CD14-positive monocyte (primary cell): ENCODE results near the gene DBNDD2. TPM values are rescaled to one million over a fixed set of nuclear protein-coding genes. Genes with fewer than 3 reads are reported as not detected.

Experiments used
- DNase-seq, 3 donors: peaks; one replicate each; pipeline ENCODE4 v3.0.0-alpha.2; 2011 to 2022
- H2AFZ ChIP-seq: 2 replicates; pipeline ENCODE4 v1.6.0; 2012; ENCODE audit warnings: mild to moderate bottlenecking, low read depth, low read length, inconsistent platforms; ENCODE audit not compliant: insufficient read depth, poor library complexity, severe bottlenecking
- H3K27ac ChIP-seq, 2 donors: 1 replicate in 1 of 2; 2 replicates in 1 of 2; pipeline ENCODE4 v1.5.1; 2012 to 2013; ENCODE audit warnings: low read length in 2 of 2, control low read depth in 1 of 2, inconsistent platforms in 1 of 2, low read depth in 1 of 2, mild to moderate bottlenecking in 1 of 2
- H3K27me3 ChIP-seq, 2 donors: one replicate each; pipeline versions ENCODE4 v1.6.0 to v1.6.1; 2011 to 2013; ENCODE audit warnings: low read length in 2 of 2; ENCODE audit not compliant: control insufficient read depth in 2 of 2, insufficient read depth in 2 of 2
- H3K36me3 ChIP-seq, 2 donors: replicated peaks in 1 of 2; 1 replicate in 1 of 2; 2 replicates in 1 of 2; pipeline versions ENCODE4 v1.5.1 to v1.6.1; 2012 to 2013; ENCODE audit warnings: low read length in 2 of 2, control low read depth in 1 of 2, inconsistent platforms in 1 of 2, mild to moderate bottlenecking in 1 of 2; ENCODE audit not compliant: insufficient read depth in 2 of 2, control insufficient read depth in 1 of 2
- H3K4me1 ChIP-seq, 2 donors: 1 replicate in 1 of 2; 2 replicates in 1 of 2; pipeline versions ENCODE4 v1.5.1 to v1.6.1; 2012 to 2013; ENCODE audit warnings: low read length in 2 of 2, control low read depth in 1 of 2, inconsistent platforms in 1 of 2, mild to moderate bottlenecking in 1 of 2, moderate library complexity in 1 of 2; ENCODE audit not compliant: insufficient read depth in 2 of 2, control insufficient read depth in 1 of 2
- H3K4me2 ChIP-seq: replicated peaks from 2 replicates; pipeline ENCODE3; 2012; ENCODE audit warnings: low read length, moderate library complexity, mild to moderate bottlenecking; ENCODE audit not compliant: poor library complexity, severe bottlenecking; ENCODE audit errors: extremely low read depth
- H3K4me3 ChIP-seq, 3 experiments: fragments of 200-600 bp in 1 of 3; sonication (generic) in 1 of 3; replicated peaks in 1 of 3; 1 replicate in 2 of 3; 2 replicates in 1 of 3; pipeline ENCODE4 v1.5.1; 2011 to 2013; ENCODE audit warnings: low read length in 3 of 3, mild to moderate bottlenecking in 3 of 3, control low read depth in 2 of 3, low read depth in 2 of 3, inconsistent platforms in 1 of 3, moderate library complexity in 1 of 3
- H3K79me2 ChIP-seq: 2 replicates; pipeline ENCODE4 v1.6.0; 2012; ENCODE audit warnings: mild to moderate bottlenecking, control low read depth, inconsistent platforms, low read length, moderate library complexity; ENCODE audit not compliant: insufficient read depth
- H3K9ac ChIP-seq: 2 replicates; pipeline ENCODE4 v1.6.0; 2017; ENCODE audit warnings: low read length, mild to moderate bottlenecking; ENCODE audit not compliant: insufficient read depth, poor library complexity, severe bottlenecking
- H3K9me3 ChIP-seq, 2 donors: replicated peaks in 1 of 2; 1 replicate in 1 of 2; 2 replicates in 1 of 2; pipeline versions ENCODE4 v1.5.1 to v1.6.1; 2012 to 2013; ENCODE audit warnings: low read length in 2 of 2, control low read depth in 1 of 2; ENCODE audit not compliant: control insufficient read depth in 1 of 2, insufficient read depth in 1 of 2
- H4K20me1 ChIP-seq: 2 replicates; pipeline ENCODE4 v1.6.0; 2012; ENCODE audit warnings: mild to moderate bottlenecking, low read length, control low read depth, moderate library complexity; ENCODE audit not compliant: insufficient read depth
- H3K27ac Mint-ChIP-seq, 7 donors: one replicate each; pipeline ENCODE4 v1.8.0; 2020; ENCODE audit warnings: mild to moderate bottlenecking in 7 of 7, mixed read lengths in 7 of 7, moderate library complexity in 6 of 7, inconsistent platforms in 2 of 7
- H3K27me3 Mint-ChIP-seq, 3 donors: one replicate each; pipeline ENCODE4 v1.8.0; 2021 to 2022; ENCODE audit warnings: low read depth in 3 of 3, mild to moderate bottlenecking in 3 of 3, mixed read lengths in 3 of 3, moderate library complexity in 3 of 3, inconsistent platforms in 1 of 3
- H3K36me3 Mint-ChIP-seq, 2 donors: one replicate each; pipeline ENCODE4 v1.8.0; 2020; ENCODE audit warnings: mixed read lengths in 2 of 2, inconsistent platforms in 1 of 2, mild to moderate bottlenecking in 1 of 2
- H3K4me1 Mint-ChIP-seq: one replicate; pipeline ENCODE4 v1.8.0; 2020; ENCODE audit warnings: mild to moderate bottlenecking, mixed read lengths
- H3K4me3 Mint-ChIP-seq, 2 donors: one replicate each; pipeline ENCODE4 v1.8.0; 2020; ENCODE audit warnings: mild to moderate bottlenecking in 2 of 2, mixed read lengths in 2 of 2, moderate library complexity in 1 of 2
- H3K9me3 Mint-ChIP-seq, 7 donors: one replicate each; pipeline ENCODE4 v1.8.0; 2020 to 2022; ENCODE audit warnings: mixed read lengths in 7 of 7, mild to moderate bottlenecking in 6 of 7, moderate library complexity in 6 of 7, inconsistent platforms in 2 of 7
- CTCF ChIP-seq: fragments of 200-600 bp; IDR thresholded peaks from one replicate; pipeline ENCODE4 v1.8.0; 2022; ENCODE audit warnings: antibody characterized with exemption, mild to moderate bottlenecking
- WGBS: methylation state at CpG from one replicate; pipeline ENCODE4 v1.1.5; 2013; ENCODE audit warnings: missing lambda C conversion rate; ENCODE audit not compliant: insufficient coverage; 5-methylcytosine and 5-hydroxymethylcytosine counted together
- intact Hi-C, 2 donors: fragments of 100-400 bp; cut with micrococcal nuclease; formaldehyde crosslinking; loops; one replicate each; pipeline versions ENCODE4 v1.15.0 to v1.15.1; 2023
- polyA plus RNA-seq, 3 donors: library from polyadenylated mRNA; depleted of rRNA in 1 of 3; unstranded in 2 of 3; stranded (reverse) in 1 of 3; fragments of 300-500 nt in 2 of 3; fragments of >200 nt in 1 of 3; fragmentation: Illumina TruSeq in 2 of 3; gene quantifications; 1 replicate in 2 of 3; 2 replicates in 1 of 3; pipeline ENCODE4 v1.2.3, GENCODE V29; 2012 to 2021
- small RNA-seq: library from RNA; depleted of rRNA; stranded (forward); fragments of <200 nt; gene quantifications from one replicate; pipeline ENCODE3, GENCODE V24; 2012; ENCODE audit warnings: low read depth; ENCODE audit not compliant: insufficient read length

The DBNDD2 gene
- polyA plus RNA-seq, 3 donors = 15.6 to 22.1 (median 21.9) TPM

GRCh38 chr20:45456632-45457031, 48.5 kb downstream of the DBNDD2 start:
- no peak overlapping the region for H3K27ac ChIP-seq
- H3K27me3 Mint-ChIP-seq = peaks cover 1 to 6% (median 3%) of the 10 kb centered on the region in 3 donors

GRCh38 chr20:45459606-45460005, 51.5 kb downstream of the DBNDD2 start:
- Histone ChIP-seq H3K36me3 (no peaks in the 10 kb centered on the region), H3K27me3 (no peaks in the 10 kb centered on the region), H3K4me2 (no peak overlapping the region), H3K4me1 (no peaks in the 10 kb centered on the region), H3K4me3 (no peak overlapping the region), H2AFZ (no peak overlapping the region), H3K9me3 (no peaks in the 10 kb centered on the region), H3K9ac (no peak overlapping the region), H3K79me2 (no peaks in the 10 kb centered on the region), H4K20me1 (no peaks in the 10 kb centered on the region), H3K27ac (no peak overlapping the region)
- no peak overlapping the region for H3K27ac Mint-ChIP-seq
- H3K27me3 Mint-ChIP-seq = peaks cover 0 to 1% (median 0%) of the 10 kb centered on the region in 3 donors
- 50% methylated on average over 1 of the region's 5 CpGs for WGBS
- intact Hi-C loops = no loop called here
- no peak for DNase-seq
- H3K4me1 Mint-ChIP-seq = no peaks in the 10 kb centered on the region
- no peaks in the 10 kb centered on the region for H3K9me3 Mint-ChIP-seq
- H3K4me3 Mint-ChIP-seq = no peak overlapping the region
- TF ChIP-seq CTCF = no peak
- H3K36me3 Mint-ChIP-seq = no peaks in the 10 kb centered on the region

More at GRCh38 chr20:45456632-45457031, 48.5 kb downstream of the DBNDD2 start:
- Histone ChIP-seq H3K4me2 (no peak overlapping the region), H3K9me3 (no peaks in the 10 kb centered on the region), H3K4me3 (no peak overlapping the region), H3K4me1 (peaks cover 25 to 26% of the 10 kb centered on the region in 2 donors), H3K27me3 (no peaks in the 10 kb centered on the region), H4K20me1 (no peaks in the 10 kb centered on the region), H3K36me3 (no peaks in the 10 kb centered on the region), H2AFZ (no peak overlapping the region), H3K9ac (no peak overlapping the region), H3K79me2 (no peaks in the 10 kb centered on the region)
- intact Hi-C loops = no loop called here
- Mint-ChIP-seq H3K27ac (no peak overlapping the region), H3K9me3 (no peaks in the 10 kb centered on the region), H3K4me3 (no peak overlapping the region), H3K4me1 (peaks cover 24% of the 10 kb centered on the region), H3K36me3 (no peaks in the 10 kb centered on the region)
- 39% methylated on average over 6 of the region's 6 CpGs for WGBS
- DNase-seq = no peak
- no peak for TF ChIP-seq CTCF

Small RNA genes lying within 50 kb of the gene (small RNA-seq; reads per million reads assigned to genes)
- gene MIR6812 = not detected

Other genes with a start within 250 kb of the DBNDD2 start
- gene PI3, start 233.4 kb upstream of the DBNDD2 start, polyA plus RNA-seq = not detected
- not detected for gene SEMG1, start 201.3 kb upstream of the DBNDD2 start, polyA plus RNA-seq
- gene SEMG2, start 186.9 kb upstream of the DBNDD2 start, polyA plus RNA-seq = not detected
- gene SLPI, start 153.7 kb upstream of the DBNDD2 start, polyA plus RNA-seq = 1 to 10 TPM in 1 of 3 donors, under 1 TPM in 2; 0.47 to 1.2 (median 0.71) TPM
- not detected for gene RBPJL, start 101.4 kb upstream of the DBNDD2 start, polyA plus RNA-seq
- not detected for gene MATN4, start 100.0 kb upstream of the DBNDD2 start, polyA plus RNA-seq
- 1 to 10 TPM; 1.6 to 5.1 (median 1.9) TPM for gene SDC4, start 59.9 kb upstream of the DBNDD2 start, polyA plus RNA-seq
- gene SYS1, start 45.1 kb upstream of the DBNDD2 start, polyA plus RNA-seq = 10 to 100 TPM; 16.8 to 23.1 (median 22.1) TPM
- under 1 TPM in 1 of 3 donors, not detected in 2; 0.11 TPM for gene TP53TG5, start 30.0 kb upstream of the DBNDD2 start, polyA plus RNA-seq
- gene PIGT, start 7.9 kb downstream of the DBNDD2 start, polyA plus RNA-seq = 10 to 100 TPM; 49.2 to 87.6 (median 59.7) TPM
- not detected for gene WFDC2, start 61.5 kb downstream of the DBNDD2 start, polyA plus RNA-seq
- gene SPINT3, start 107.3 kb downstream of the DBNDD2 start, polyA plus RNA-seq = not detected
- not detected for gene WFDC6, start 131.2 kb downstream of the DBNDD2 start, polyA plus RNA-seq
- gene EPPIN, start 139.1 kb downstream of the DBNDD2 start, polyA plus RNA-seq = not detected
- gene WFDC8, start 171.0 kb downstream of the DBNDD2 start, polyA plus RNA-seq = not detected
- gene WFDC10A, start 221.4 kb downstream of the DBNDD2 start, polyA plus RNA-seq = not detected
- gene WFDC9, start 223.0 kb downstream of the DBNDD2 start, polyA plus RNA-seq = not detected